HT-29 (cell line): ENCODE measurements around the gene DCDC2. TPM values are rescaled to one million over a fixed set of nuclear protein-coding genes. Genes with fewer than 3 reads are reported as not detected.
"Not testable (repeated sequence)": the region's sequence is repeated elsewhere in the genome, so short reads cannot be mapped to it uniquely, and the experiment has no call there.

Experiments used
- DNase-seq: peaks from one replicate; pipeline ENCODE4 v3.0.0-alpha.2; 2015; ENCODE audit warnings: low spot score
- total RNA-seq: library from RNA; depleted of rRNA; stranded (reverse); fragments of >200 nt; shearing (Covaris generic); gene quantifications from 2 replicates; pipeline ENCODE4 v1.2.3, GENCODE V29; 2014; rRNA removed

The DCDC2 gene
- total RNA-seq, result 0.08 TPM in 1 of 2 replicates, not detected in the other

DNA sequence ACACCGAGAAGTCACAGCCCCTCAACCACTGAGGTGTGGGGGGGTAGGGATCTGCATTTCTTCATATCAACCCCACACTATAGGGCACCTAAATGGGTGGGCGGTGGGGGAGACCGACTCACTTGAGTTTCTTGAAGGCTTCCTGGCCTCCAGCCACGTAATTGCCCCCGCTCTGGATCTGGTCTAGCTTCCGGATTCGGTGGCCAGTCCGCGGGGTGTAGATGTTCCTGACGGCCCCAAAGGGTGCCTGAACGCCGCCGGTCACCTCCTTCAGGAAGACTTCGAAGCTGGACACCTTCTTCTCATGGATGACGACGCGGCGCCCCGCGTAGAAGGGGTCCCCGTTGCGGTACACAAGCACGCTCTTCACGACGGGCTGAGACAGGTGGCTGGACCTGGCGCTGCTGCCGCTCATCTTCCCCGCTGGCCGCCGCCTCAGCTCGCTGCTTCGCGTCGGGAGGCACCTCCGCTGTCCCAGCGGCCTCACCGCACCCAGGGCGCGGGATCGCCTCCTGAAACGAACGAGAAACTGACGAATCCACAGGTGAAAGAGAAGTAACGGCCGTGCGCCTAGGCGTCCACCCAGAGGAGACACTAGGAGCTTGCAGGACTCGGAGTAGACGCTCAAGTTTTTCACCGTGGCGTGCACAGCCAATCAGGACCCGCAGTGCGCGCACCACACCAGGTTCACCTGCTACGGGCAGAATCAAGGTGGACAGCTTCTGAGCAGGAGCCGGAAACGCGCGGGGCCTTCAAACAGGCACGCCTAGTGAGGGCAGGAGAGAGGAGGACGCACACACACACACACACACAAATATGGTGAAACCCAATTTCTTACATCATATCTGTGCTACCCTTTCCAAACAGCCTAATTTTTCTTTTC, at the start of gene DCDC2:
Gene DCDC2, minus strand, starts transcription at position 724 of the 883 bp plus-strand sequence. Its CDS starts 309 bp downstream, at position 415.
- DNase-seq, result no peak

DNA sequence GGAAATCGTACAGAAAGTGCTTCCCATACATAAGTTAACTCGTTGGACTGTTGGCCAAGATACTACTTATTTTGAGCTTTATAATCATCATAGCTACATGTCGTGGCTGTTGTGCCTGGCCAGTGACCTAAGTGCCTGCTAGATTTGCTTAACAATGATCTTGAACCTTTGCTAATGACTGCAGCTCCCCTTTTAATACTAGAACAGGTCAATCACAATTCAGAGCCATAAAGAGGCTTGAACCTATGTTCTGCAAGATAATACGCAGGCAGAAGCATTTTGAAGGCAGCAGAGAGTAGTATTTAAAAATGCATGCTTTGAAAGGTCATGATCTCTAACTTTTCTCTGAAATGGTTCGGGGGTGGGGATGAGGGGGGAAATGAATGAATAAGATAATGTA, 47.4 kb upstream of the DCDC2 start:
- no peak for DNase-seq

DNA sequence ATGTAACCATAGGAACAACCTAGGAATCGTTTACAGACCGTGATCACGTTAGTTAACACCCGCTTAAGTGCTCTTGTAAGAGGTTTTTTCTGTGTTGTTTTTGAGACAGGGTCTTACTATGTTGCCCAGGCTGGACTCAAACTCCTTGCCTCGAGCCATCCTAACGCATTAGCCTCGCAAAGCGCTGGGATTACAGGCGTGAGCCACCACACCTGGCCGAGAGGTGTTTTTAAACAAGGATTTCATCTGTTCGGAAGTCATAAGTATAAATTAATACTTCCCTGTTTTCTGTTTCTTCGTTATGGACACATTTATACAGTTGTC, 45.6 kb upstream of the DCDC2 start:
- DNase-seq, result no peak

DNA sequence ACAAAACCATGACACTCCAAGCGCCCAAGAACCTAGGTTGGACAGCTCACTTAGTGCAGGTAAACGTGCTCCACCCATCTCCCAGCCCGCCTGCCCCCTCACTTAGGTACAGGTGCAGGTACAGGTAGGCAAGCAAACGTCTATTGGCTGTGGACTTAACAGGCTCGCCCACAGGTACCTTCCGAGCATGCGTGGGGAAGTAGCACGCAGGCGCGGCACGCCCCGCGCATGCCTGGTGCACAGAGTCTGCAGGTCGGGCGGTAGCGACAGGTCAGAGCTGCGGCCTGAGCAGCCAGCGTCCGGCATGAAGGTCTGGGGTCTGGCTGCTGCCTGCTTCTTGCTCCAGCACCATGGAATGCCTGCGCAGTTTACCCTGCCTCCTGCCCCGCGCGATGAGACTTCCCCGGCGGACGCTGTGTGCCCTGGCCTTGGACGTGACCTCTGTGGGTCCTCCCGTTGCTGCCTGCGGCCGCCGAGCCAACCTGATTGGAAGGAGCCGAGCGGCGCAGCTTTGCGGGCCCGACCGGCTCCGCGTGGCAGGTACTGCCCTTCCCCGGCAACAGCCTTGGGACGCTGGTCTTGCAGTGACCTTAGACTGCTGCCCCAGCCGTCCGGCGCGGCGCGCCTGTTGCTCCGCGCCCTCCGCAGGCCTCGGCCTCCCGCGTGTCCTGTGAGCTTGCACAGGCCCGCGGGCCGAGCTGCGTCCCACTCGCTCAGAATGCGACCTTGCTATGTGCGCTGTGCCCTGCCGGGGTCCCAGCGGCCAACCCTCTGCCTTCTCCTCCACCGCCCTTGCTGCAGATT, 45.0 kb upstream of the DCDC2 start, which contains the start of gene MRS2:
Gene MRS2, plus strand, starts transcription at position 240 of the 804 bp plus-strand sequence. Its CDS starts 111 bp downstream, at position 351.
- DNase-seq, result peak; percentile 93

DNA sequence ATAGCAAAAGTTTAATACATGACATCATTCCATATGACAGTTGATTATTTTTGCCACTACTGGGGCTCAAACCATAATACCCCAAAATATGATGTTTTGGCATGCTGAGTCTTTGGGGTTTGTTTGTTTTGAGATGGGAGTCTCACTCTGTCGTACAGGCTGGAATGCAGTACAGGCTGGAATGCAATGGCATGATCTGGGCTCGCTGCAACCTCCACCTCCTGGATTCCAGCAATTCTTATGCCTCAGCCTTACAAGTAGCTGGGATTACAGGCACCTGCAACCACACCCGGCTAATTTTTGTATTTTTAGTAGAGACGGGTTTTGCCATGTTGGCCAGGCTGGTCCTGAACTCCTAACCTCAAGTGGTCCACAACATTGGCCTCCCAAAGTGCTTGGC, 43.6 kb upstream of the DCDC2 start:
- DNase-seq, result no peak

DNA sequence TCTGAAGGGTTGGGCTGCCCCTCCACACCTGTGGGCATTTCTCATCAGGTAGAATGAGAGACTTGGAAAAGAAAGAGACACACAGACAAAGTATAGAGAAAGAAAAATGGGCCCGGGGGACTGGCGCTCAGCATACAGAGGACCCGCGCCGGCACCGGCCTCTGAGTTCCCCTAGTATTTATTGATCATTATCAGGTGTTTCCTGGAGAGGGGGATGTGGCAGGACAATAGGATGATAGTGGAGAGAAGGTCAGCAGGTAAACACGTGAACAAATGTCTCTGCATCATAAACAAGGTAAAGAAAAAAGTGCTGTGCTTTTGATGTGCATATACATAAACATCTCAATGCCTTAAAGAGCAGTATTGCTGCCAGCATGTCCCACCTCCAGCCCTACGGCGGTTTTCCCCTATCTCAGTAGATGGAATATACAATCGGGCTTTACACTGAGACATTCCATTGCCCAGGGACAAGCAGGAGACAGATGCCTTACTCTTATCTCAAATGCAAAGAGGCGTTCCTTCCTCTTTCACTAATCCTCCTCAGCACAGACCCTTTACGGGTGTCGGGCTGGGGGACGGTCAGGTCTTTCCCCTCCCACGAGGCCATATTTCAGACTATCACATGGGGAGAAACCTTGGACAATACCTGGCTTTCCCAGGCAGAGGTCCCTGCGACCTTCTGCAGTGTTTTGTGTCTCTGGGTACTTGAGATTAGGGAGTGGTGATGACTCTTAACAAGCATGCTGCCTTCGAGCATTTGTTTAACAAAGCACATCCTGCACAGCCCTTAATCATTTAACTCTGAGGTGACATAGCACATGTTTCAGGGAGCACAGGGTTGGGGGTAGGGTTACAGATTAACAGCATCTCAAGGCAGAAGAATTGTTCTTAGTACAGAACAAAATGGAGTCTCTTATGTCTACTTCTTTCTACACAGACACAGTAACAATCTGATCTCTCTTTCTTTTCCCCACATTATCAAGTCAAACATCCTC, 42.5 kb upstream of the DCDC2 start:
- not testable (repeated sequence) for DNase-seq

DNA sequence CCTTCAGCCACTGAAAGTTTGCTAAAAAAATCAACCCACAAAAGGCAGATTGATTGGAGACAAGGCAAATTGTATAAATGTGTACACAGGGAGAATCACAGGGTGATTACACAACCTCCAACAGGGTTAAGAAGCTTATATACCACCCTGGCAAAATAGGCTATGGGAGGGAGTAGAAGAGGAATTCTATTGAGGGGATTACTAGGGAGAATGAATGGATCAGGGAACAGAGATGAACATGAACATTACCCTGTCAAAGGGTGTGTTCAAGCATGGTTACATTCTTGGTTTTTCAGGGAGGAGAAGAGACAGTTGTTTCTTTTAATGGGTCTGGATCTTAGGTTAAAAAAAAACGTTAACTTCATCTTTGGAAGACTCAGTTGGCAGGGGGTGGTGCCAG, 39.8 kb upstream of the DCDC2 start:
- DNase-seq, result no peak

DNA sequence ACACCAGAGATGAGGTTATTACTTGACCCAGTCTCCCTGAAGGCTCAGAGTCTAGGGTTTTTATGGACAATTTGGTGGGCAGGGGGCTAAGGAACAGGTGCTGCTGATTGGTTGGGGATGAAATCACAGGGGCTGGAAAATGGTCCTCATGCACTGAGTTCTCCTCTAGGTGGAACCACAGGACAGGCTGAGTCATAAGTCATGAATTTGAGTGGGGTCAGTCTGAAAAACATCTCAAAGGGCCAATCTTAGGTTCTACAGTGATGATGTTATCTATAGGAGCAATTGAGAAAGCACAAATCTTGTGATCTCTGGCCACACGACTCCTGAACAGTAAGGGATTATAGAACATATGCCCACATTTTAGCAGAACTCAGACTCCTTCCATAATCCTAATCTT, 39.0 kb upstream of the DCDC2 start:
- DNase-seq, result no peak

DNA sequence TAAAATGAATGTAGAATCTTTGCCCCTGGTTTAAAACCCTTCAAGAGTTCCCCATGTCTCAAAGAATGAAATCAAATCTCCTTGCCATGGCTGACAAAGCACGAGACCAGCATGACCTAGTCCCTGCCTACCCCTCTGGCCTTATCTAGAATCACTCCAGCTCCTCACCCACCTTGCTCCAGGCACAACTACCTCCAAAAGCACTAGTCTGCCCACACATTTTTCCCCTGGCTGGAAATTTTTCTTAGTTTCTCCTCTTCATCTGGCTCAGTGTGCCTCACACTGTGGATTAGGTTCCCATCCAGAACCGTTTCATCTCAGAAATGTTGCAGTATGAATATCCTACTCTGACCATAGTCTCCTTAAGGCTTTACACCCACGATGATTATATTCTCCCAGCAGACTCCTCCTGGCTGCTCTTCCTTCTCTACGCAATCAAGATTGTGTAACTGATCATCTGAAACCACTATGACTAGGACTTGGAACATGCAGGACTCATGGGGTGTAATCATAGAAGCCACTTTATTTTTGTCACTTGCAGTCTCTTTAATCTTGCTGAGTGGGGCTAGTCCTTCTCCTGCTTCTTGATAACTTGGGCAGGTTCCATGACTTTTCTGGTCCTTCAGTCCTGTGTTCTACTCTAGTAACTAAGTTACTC, 37.0 kb upstream of the DCDC2 start:
- no peak for DNase-seq

DNA sequence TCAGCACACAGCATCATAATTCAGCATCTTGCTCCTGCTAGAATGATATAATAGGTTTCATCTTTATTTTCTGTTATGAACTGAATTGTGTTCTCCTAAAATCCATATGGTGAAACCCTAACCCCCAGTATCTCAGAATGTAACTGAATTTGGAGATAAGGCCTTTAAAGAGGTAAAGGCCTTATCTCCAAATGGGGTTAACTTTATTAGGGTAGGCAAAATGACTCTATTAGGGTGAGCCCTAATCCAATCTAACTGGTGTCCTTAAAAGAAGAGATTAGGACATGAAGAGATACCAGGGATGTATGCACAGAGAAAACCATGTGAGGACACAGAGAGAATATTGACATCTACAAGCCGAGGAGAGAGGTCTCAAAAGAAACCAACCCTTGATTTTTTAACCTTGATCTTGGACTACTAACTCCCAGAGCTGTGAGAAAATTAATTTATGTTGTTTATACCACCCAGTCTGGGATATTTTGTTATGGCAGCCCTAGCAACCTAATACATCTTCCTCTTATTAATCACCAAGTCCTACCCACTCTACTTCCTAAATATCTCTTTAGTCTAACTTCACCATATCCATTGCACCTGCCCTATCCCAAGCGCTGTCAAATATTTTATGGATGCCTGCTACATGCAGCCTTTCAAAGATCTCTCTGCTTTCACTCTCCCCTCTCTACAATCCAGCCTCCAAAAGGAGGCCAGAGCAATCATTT, 36.4 kb upstream of the DCDC2 start:
- no peak for DNase-seq

DNA sequence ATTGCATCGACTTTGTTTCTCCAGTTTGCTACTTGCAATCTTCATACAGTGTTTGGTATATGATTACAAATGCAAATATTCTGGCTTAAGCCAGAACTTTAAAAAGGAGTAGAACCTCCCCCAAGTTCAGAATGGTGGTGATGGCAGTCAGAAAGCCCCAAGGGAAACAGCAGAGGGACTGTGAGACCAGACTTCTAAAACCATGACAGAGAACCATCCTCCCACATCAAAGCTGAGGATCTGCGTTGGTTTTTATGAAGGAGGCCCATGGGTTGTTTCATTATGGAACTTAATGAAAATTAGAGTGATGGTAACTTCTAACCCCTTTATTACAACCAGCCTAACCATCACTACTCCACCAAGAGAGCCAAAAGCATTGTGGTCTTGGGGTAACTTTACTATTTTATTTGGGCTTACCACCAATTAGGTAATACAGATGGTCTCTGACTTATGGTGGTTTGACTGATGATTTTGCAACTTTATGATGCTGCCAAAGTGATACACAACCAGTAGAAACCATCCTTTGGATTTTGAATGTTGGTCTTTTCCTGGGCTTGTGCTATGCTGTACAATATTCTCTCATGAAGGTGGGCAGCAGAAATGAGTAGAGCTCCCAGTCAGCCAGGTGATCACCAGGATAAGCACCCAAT, 34.0 kb upstream of the DCDC2 start:
- DNase-seq, result no peak

DNA sequence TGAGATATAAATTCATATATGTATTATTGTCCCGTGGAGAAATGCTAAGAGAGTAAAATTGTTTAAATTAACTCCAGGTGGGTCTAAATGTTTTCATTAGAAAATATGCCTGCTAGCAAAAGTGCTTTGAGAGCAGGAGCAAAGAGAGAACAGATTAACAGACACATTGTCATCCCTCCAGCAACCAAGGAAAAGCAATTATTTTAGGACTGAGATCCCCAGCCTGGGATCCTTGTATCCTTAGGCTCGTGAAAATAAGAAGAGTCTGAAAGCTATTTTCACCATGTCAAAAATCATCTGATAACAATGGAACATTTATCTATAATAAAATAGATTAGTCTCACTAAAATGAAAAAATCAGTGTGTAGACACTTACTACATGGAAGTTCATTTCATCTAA, 33.3 kb upstream of the DCDC2 start:
- DNase-seq, result no peak

DNA sequence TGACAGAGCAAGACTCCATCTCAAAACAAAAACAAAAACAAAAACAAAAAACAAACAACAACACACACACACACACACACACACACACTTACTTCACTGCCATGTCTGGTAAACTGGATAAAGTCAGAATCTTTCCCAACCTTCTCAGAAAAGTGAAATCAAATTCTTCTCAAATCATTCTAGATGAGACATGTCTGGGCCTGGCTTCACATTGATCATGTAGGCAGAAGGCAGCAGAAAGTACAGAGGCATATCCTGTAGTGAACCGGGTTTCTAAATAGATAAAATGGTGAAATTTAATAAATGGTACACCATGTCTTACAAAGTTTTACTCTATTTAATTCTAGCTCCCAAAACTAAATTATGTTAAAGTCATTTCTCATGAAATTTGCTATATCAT, 30.0 kb upstream of the DCDC2 start:
- DNase-seq, result no peak

DNA sequence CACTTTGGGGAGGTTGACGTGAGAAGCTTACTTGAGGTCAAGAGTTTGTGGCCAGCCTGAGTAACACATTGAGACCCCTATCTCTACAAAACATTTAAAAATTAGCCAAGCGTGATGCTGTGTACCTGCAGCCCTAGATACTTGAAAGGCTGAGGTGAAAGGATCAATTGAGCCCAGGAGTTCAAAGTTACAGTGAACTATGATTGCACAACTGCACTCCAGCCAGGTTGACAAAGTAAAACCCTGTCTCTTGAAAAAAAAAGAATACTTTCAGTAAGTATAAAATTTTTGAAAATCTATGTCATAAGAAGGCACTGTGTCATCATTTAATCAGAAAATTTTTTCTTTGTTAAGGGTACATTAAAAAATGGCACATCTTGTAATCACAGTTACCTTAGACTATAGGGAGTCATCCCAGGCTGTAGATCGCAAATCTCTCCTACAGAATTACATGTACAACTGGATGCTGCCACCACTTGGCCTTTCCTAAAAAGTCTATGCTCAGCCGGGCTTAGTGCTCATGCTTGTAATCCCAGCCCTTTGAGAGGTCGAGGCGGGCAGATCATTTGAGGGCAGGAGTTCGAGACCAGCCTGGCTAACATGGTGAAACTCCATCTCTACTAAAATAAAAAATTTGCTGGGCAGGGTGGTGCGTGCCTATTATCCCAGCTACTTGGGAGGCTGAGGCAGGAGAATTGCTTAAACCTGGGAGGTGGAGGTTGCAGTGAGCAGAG, 27.8 kb upstream of the DCDC2 start:
- DNase-seq, result no peak

DNA sequence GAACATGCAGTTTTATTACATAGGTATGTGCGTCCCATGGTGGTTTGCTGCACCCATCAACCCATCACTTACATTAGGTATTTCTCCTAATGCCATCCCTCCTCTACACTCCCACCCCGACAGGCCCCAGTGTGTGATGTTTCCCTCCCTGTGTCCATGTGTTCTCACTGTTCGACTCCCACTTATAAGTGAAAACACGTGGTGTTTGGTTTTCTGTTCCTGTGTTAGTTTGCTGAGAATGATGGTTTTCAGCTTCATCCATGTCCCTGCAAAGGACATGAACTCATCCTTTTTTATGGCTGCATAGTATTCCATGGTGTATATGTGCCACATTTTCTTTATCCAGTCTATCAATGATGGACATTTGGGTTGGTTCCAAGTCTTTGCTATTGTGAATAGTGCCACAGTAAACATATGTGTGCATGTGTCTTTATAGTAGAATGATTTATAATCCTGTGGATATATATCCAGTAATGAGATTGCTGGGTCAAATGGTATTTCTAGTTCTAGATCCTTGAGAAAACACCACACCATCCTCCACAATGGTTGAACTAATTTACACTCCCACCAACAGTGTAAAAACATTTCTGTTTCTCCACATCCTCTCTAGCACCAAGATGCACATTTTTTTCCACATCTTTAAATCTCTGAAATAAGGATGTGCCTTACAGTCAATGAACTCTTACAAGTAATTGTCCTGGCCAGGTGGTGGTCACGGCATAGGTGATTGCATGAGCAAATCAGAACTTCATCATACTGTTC, 26.7 kb upstream of the DCDC2 start:
- DNase-seq, result not testable (repeated sequence)

DNA sequence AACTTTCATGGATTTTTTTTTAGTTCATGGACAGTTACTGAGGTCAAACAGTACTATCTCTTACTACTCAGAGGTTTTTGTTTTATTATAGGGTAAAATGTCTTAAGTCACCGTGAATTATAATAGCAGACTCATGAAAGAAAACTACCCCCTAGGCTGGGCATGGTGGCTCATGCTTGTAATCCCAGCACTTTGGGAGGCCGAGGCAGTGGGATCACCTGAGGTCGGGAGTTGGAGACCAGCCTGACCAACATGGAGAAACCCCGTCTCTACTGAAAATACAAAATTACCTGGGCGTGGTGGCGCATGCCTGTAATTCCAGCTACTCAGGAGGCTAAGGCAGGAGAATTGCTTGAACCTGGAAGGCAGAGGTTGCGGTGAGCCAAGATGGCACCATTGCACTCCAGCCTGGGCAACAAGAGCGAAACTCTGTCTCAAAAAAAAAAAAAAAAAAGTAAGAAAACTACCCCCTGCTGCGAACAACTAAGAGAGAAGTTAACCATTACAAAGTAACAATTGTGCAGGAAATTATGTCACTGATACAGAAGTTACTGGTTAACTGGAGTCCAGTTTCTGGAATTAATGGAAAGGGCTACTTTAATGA, 25.1 kb upstream of the DCDC2 start:
- DNase-seq, result not testable (repeated sequence)

DNA sequence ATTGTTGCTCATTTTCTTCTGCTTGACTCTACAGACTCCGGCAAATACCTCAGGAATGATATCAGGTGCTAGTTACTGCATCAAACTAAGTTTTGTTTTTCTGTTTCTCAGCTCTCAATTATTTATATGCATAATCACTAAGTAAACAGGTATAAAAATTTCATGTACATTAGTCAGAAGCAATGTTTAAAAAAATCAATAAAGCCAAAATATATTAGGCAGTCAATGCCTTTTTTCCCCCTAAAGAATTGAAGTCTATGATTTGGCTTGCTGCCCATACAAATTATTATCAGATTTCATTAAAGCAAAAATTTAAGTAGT, 24.3 kb upstream of the DCDC2 start:
- DNase-seq, result no peak
